Esophagus squamous epithelium (tissue), 5 donors: ENCODE data around the gene ZNF813. TPM values are rescaled to one million over a fixed set of nuclear protein-coding genes. Genes with fewer than 3 reads are reported as not detected.
"Not testable (repeated sequence)": the region's sequence is repeated elsewhere in the genome, so short reads cannot be mapped to it uniquely, and the experiment has no call there.

Experiments used
- DNase-seq: peaks from one replicate; lab custom pipeline; 2025; lab: John Stamatoyannopoulos, UW
- H3K27ac ChIP-seq, 4 donors: fragments of 200-600 bp; sonication (generic); one replicate each; pipeline ENCODE4 v1.5.1; 2016 to 2019; ENCODE audit warnings: mild to moderate bottlenecking in 1 of 4
- H3K27me3 ChIP-seq, 4 donors: fragments of 200-600 bp; sonication (generic); 1 replicate in 3 of 4; 2 replicates in 1 of 4; pipeline versions ENCODE4 v1.5.1 to v1.6.0; 2017 to 2021; ENCODE audit warnings: antibody characterized with exemption in 1 of 4
- H3K36me3 ChIP-seq, 3 donors: fragments of 200-600 bp; sonication (generic); one replicate each; pipeline ENCODE4 v1.5.1; 2016 to 2019
- H3K4me1 ChIP-seq, 3 donors: fragments of 200-600 bp; sonication (generic); one replicate each; pipeline ENCODE4 v1.5.1; 2017 to 2019
- H3K4me3 ChIP-seq, 4 donors: fragments of 200-600 bp; sonication (generic); 1 replicate in 3 of 4; 2 replicates in 1 of 4; pipeline ENCODE4 v1.5.1; 2016 to 2019; ENCODE audit warnings: mild to moderate bottlenecking in 2 of 4, moderate library complexity in 1 of 4
- H3K9me3 ChIP-seq, 3 donors: fragments of 200-600 bp; sonication (generic); one replicate each; pipeline ENCODE4 v1.5.1; 2016 to 2019
- POLR2A ChIP-seq, 4 donors: fragments of 450-650 bp; IDR thresholded peaks; one replicate each; pipeline ENCODE4 v1.6.1; 2017; ENCODE audit warnings: antibody characterized with exemption in 4 of 4, mild to moderate bottlenecking in 4 of 4, moderate library complexity in 3 of 4
- WGBS, 2 donors: methylation state at CpG; one replicate each; pipeline ENCODE4 v1.1.5; 2018; 5-methylcytosine and 5-hydroxymethylcytosine counted together
- intact Hi-C: fragments of 100-400 bp; cut with DNase I; formaldehyde crosslinking; loops from one replicate; pipeline ENCODE4 v1.15.0; 2022
- total RNA-seq, 4 donors: library from RNA; depleted of rRNA; stranded (reverse); fragments of >200 nt; gene quantifications; one replicate each; pipeline ENCODE4 v1.1.0, GENCODE V29; 2016
- TF ChIP-seq, protein P1 (sequence below), 6 experiments: fragments of 450-650 bp in 4 of 6; fragments of 200-600 bp in 2 of 6; sonication (generic) in 2 of 6; IDR thresholded peaks; one replicate each; pipeline ENCODE4 v1.5.1; 2016 to 2019; ENCODE audit warnings: antibody characterized with exemption in 6 of 6, mild to moderate bottlenecking in 4 of 6, moderate library complexity in 4 of 6
- donor health status: DM: yes; HTN: yes; CAD: no.

ZNF813 gene
- total RNA-seq, 4 donors from 2014 or later: 1.2 to 3.2 (median 2.5) TPM

DNA sequence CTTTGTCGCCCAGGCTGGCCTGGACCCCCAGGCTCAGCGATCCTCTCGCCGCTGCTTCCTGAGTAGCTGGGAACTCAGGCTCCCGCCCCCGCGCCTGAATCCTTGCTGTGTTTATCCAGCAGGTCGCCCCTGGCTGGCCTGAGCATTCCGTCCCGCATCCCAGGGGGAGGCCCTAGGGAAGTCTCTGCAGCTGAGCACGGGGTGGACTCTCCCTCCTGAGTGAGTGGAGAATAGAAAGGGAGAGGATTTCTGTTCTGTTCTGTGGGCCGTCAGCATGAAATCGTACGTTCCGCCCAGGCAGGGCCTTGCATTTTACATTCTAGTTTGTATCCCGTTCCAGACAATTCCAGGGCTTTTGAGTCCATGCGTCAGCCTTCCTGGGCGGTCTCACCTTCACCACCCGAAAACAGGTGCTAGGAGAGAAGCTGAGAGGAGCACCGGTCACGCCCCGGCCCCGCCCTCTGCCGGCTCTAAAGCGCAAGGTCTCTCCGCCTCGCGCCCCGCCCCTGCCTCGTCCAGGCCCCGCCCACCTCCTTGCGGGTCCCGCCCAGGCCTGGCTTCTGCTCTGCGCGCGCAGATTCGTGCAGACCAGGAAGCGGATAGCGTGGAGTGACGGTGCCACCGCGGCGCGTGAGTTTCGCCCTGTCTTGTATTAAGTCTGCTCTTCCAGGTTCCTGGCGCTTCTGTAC, 36.0 kb upstream of the ZNF813 start, which contains the start of gene ZNF761:
ZNF761 (plus strand) TSS at position 586 of the 689 bp plus-strand sequence. CDS start 15,285 bp downstream, outside the sequence.
- DNase-seq: peak; percentile 62
- peak within 1 kb of the TSS; percentile 81 to 90 (median 88) for H3K27ac ChIP-seq
- H3K9me3 ChIP-seq: peaks cover 0 to 7% (median 0%) of the 10 kb centered on the region in 3 donors
- H3K4me1 ChIP-seq: peaks cover 0 to 19% (median 6%) of the 10 kb centered on the region in 3 donors
- no peaks in the 10 kb centered on the region for H3K27me3 ChIP-seq
- intact Hi-C loops: no loop called here
- 8 to 12% methylated on average over 9 to 12 of the region's 46 CpGs for WGBS, 2 donors
- peak within 1 kb of the TSS; percentile 61 to 86 (median 68) for H3K4me3 ChIP-seq
- H3K36me3 ChIP-seq: peaks cover 0 to 31% (median 0%) of the 10 kb centered on the region in 3 donors
- peak in 3 of 4 donors; percentile 67 to 76 (median 72) for TF ChIP-seq POLR2A (IDR thresholded peaks at IDR 0.05)
- TF ChIP-seq, protein P1, sequence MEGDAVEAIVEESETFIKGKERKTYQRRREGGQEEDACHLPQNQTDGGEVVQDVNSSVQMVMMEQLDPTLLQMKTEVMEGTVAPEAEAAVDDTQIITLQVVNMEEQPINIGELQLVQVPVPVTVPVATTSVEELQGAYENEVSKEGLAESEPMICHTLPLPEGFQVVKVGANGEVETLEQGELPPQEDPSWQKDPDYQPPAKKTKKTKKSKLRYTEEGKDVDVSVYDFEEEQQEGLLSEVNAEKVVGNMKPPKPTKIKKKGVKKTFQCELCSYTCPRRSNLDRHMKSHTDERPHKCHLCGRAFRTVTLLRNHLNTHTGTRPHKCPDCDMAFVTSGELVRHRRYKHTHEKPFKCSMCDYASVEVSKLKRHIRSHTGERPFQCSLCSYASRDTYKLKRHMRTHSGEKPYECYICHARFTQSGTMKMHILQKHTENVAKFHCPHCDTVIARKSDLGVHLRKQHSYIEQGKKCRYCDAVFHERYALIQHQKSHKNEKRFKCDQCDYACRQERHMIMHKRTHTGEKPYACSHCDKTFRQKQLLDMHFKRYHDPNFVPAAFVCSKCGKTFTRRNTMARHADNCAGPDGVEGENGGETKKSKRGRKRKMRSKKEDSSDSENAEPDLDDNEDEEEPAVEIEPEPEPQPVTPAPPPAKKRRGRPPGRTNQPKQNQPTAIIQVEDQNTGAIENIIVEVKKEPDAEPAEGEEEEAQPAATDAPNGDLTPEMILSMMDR (IDR thresholded peaks at IDR 0.05): peak in 5 of 6 experiments; percentile 15 to 47 (median 42)

DNA sequence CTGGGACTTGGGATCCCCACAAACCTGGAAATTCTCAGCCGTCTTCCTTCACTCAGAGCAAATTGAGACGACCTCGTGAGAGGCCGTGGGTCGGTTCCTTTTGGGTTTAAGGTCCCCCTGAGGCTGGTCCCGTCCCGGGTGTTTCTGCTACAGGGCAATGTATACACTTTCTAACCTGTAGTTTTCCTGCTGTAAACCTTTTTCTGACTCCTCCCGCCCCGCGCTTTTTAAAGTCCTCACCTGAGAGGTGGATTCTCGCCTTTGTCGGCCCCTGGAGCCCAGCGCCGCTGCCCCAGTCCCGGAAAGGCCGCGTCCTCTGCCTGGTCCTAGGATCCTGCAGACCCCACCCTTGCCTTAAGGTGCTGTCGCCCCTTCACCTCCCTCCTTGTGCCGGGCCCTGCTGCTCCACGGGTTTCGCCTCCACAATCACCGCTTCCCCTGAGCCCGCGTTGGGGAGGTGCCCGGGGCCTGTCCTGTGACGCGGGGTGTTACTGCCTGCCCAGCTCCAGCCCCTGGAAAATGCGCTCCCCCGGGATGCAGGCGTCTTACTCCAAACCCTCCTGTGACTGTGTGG, 35.4 kb upstream of the ZNF813 start:
- no peaks in the 10 kb centered on the region for H3K27me3 ChIP-seq
- peak overlapping the region; percentile 81 to 90 (median 88) for H3K27ac ChIP-seq
- intact Hi-C loops: no loop called here
- H3K9me3 ChIP-seq: peaks cover 0 to 12% (median 0%) of the 10 kb centered on the region in 3 donors
- H3K36me3 ChIP-seq: peaks cover 0 to 37% (median 0%) of the 10 kb centered on the region in 3 donors
- TF ChIP-seq, protein P1 (IDR thresholded peaks at IDR 0.05): no peak
- no peak for TF ChIP-seq POLR2A (IDR thresholded peaks at IDR 0.05)
- no peak for DNase-seq
- H3K4me1 ChIP-seq: peaks cover 0 to 19% (median 6%) of the 10 kb centered on the region in 3 donors
- H3K4me3 ChIP-seq: peak overlapping the region; percentile 61 to 86 (median 68)
- WGBS, 2 donors: 0 to 1% methylated on average over 9 to 19 of the region's 30 CpGs

DNA sequence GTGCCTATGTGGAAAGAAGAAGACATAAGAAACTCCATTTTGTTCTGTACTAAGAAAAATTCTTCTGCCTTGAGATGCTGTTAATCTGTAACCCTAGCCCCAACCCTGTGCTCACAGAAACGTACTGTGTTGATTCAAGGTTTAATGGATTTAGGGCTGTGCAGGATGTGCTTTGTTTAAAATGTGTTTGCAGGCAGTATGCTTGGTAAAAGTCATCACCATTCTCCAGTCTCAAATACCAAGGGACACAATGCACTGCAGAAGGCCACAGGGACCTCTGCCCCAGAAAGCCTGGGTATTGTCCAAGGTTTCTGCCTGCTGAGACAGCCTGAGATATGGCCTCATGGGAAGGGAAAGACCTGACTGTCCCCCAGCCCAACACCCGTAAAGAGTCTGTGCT, 23.7 kb upstream of the ZNF813 start:
- H3K4me1 ChIP-seq, DNase-seq, intact Hi-C loops, H3K27ac ChIP-seq, H3K27me3 ChIP-seq, H3K4me3 ChIP-seq: not testable (repeated sequence)
- Histone ChIP-seq H3K36me3 (peaks cover 0 to 91% (median 11%) of the 10 kb centered on the region in 3 donors), H3K9me3 (peaks cover 0 to 75% (median 23%) of the 10 kb centered on the region in 3 donors)
- 71 to 76% methylated on average over 2 of the region's 2 CpGs for WGBS, 2 donors

DNA sequence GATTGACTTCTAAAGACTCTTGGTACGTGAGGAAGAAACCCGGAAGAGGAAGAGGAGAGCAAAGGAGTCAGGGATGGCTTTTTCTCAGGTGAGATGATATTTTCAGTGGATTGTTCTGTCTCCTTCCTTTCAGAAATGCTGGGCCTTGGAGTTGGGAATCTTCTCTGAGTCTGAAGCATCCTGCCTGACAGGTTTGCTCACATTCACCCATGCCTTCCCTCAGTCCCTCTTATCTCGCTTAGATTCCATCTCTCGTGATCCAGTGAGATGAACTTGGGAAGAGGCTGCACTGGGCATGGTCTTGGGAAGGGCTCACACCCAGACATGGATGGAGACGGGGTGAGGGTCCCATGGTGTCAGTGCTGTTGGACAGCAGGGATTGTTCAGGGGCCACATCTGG, 20.3 kb upstream of the ZNF813 start:
- DNase-seq, H3K27ac ChIP-seq, H3K27me3 ChIP-seq, intact Hi-C loops, H3K4me3 ChIP-seq, H3K4me1 ChIP-seq: not testable (repeated sequence)
- peaks cover 0 to 84% (median 37%) of the 10 kb centered on the region in 3 donors for H3K9me3 ChIP-seq
- H3K36me3 ChIP-seq: peaks cover 13 to 93% (median 18%) of the 10 kb centered on the region in 3 donors
- WGBS, 2 donors: 90 to 100% methylated on average over 4 of the region's 5 CpGs

DNA sequence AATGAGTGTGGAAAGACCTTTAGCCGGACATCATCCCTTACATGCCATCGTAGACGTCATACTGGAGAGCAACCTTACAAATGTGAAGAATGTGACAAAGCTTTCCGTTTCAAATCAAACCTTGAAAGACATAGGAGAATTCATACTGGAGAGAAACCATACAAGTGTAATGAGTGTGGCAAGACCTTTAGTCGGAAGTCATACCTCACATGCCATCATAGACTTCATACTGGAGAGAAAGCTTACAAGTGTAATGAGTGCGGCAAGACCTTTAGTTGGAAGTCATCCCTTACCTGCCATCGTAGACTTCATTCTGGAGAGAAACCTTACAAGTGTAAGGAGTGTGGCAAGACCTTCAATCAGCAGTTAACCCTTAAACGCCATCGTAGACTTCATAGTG, 11.7 kb upstream of the ZNF813 start:
- peaks cover 0 to 97% (median 83%) of the 10 kb centered on the region in 3 donors for H3K9me3 ChIP-seq
- no peak for DNase-seq

DNA sequence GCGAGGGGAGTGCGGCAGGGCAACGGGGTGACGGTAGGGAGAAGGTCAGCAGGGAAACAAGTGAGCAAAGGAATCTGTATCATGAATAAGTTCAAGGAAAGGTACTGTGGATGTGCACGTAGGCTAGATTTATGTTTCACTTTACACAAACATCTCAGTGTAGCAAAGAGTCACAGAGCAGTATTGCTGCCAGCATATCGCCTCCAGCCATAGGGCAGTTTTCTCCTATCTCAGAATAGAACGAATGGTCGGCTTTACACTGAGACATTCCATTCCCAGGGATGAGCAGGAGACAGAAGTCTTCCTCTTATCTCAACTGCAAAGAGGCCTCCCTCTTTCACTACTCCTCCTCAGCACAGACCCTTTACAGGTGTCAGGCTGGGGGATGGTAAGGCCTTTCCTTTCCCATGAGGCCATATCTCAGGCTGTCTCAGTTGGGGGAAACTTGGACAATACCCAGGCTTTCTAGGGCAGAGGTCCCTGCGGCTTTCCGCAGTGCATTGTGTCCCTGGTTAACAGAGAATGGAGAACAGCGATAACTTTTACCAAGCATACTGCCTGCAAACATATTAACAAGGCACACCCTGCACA, 7.3 kb upstream of the ZNF813 start:
- H3K27ac ChIP-seq, H3K4me3 ChIP-seq, H3K4me1 ChIP-seq, DNase-seq, intact Hi-C loops, H3K36me3 ChIP-seq, H3K27me3 ChIP-seq: not testable (repeated sequence)
- peaks cover 0 to 80% (median 43%) of the 10 kb centered on the region in 3 donors for H3K9me3 ChIP-seq
- 50 to 59% methylated on average over 9 to 10 of the region's 11 CpGs for WGBS, 2 donors

More for the DNA sequence above, 11.7 kb upstream of the ZNF813 start:
- Histone ChIP-seq H3K27ac (no peak overlapping the region), H3K27me3 (no peaks in the 10 kb centered on the region), H3K4me1 (no peaks in the 10 kb centered on the region), H3K36me3 (peaks cover 11 to 54% (median 13%) of the 10 kb centered on the region in 3 donors), H3K4me3 (no peak overlapping the region)
- TF ChIP-seq POLR2A (IDR thresholded peaks at IDR 0.05): no peak
- TF ChIP-seq, protein P1 (IDR thresholded peaks at IDR 0.05): no peak
- intact Hi-C loops: no loop called here
- 83 to 85% methylated on average over 9 of the region's 9 CpGs for WGBS, 2 donors
